K562 (cell line): ENCODE measurements around the gene DUSP5. TPM values are rescaled to one million over a fixed set of nuclear protein-coding genes. Genes with fewer than 3 reads are reported as not detected.

ENCODE experiments used
- ATAC-seq: fragments of 200-7000 bp; cut with Tn5 transposase; 3 replicates; pipeline ENCODE4 v1.9.1; 2020; ENCODE audit warnings: moderate library complexity
- BruUV-seq: library from RNA; stranded (reverse); fragments of 400-500 nt; replicated peaks from 2 replicates; lab custom pipeline; 2021; lab: Mats Ljungman, UMichigan
- CTCF ChIA-PET: fragments of 300-600 bp; formaldehyde crosslinking; extraction: SDS; loops from one replicate; lab custom pipeline; 2021; ENCODE audit warnings: low intra/inter-chr PET ratio; lab: Yijun Ruan, JAX
- POLR2A ChIA-PET: fragments of 300-600, 350-650 bp; sonication (Branson Sonifier 250); formaldehyde crosslinking; extraction: SDS; loops from one replicate; lab custom pipeline; 2021; ENCODE audit warnings: antibody characterized with exemption, inconsistent platforms; lab: Yijun Ruan, JAX
- DNase-seq, 4 experiments: peaks; one replicate each; pipeline versions ENCODE4 v3.0.0 to v3.0.0-alpha.2; 2011 to 2018; ENCODE audit warnings: low spot score in 3 of 4, mixed read lengths in 3 of 4; ENCODE audit errors: extremely low read depth in 1 of 4
- FAIRE-seq: peaks from 2 replicates; lab custom pipeline; 2011; peaks lifted over from hg19 to GRCh38; lab: Jason Lieb, UNC
- H2AFZ ChIP-seq: 2 replicates; pipeline ENCODE4 v1.6.0; 2011; ENCODE audit warnings: low read depth, low read length, control low read depth, inconsistent platforms
- H3K27ac ChIP-seq: fragments of 200-600 bp; 3 replicates; pipeline ENCODE4 v1.8.0; 2011; ENCODE audit warnings: low read depth, mild to moderate bottlenecking, control low read depth, inconsistent platforms, low read length, moderate library complexity, mixed read lengths; ENCODE audit errors: extremely low read depth
- H3K27me3 ChIP-seq, 2 experiments: fragments of 300-600 bp in 1 of 2; 2 replicates in 1 of 2; 3 replicates in 1 of 2; pipeline versions ENCODE4 v1.6.0 to v1.8.0; 2011; ENCODE audit warnings: inconsistent platforms in 2 of 2, low read length in 2 of 2, mild to moderate bottlenecking in 1 of 2, mixed read lengths in 1 of 2, moderate library complexity in 1 of 2; ENCODE audit not compliant: control insufficient read depth in 2 of 2, insufficient read depth in 2 of 2
- H3K36me3 ChIP-seq: fragments of 300-600 bp; 3 replicates; pipeline ENCODE4 v1.8.0; 2011; ENCODE audit warnings: mild to moderate bottlenecking, low read length, inconsistent platforms; ENCODE audit not compliant: control insufficient read depth, insufficient read depth
- H3K4me1 ChIP-seq, 2 experiments: fragments of 200-600 bp in 1 of 2; replicated peaks in 1 of 2; 2 replicates in 1 of 2; 3 replicates in 1 of 2; pipeline versions ENCODE4 v1.5.1 to v1.8.0; 2011; ENCODE audit warnings: inconsistent platforms in 2 of 2, low read length in 2 of 2, mild to moderate bottlenecking in 1 of 2, mixed read lengths in 1 of 2, moderate library complexity in 1 of 2; ENCODE audit not compliant: control insufficient read depth in 2 of 2, insufficient read depth in 2 of 2
- H3K4me2 ChIP-seq: 2 replicates; pipeline ENCODE4 v1.6.1; 2011; ENCODE audit warnings: low read length, control low read depth, inconsistent platforms, mixed read lengths; ENCODE audit not compliant: insufficient read depth
- H3K4me3 ChIP-seq: fragments of 200-600 bp; sonication (generic), shearing (Covaris generic); 2 replicates; pipeline ENCODE4 v1.5.1; 2016; ENCODE audit warnings: control low read depth, inconsistent platforms
- H3K79me2 ChIP-seq: fragments of 200-600 bp; 3 replicates; pipeline ENCODE4 v1.8.0; 2011; ENCODE audit warnings: low read length, inconsistent platforms; ENCODE audit not compliant: control insufficient read depth, insufficient read depth
- H3K9ac ChIP-seq, 2 experiments: 2 replicates each; pipeline versions ENCODE4 v1.6.0 to v1.6.1; 2011; ENCODE audit warnings: low read depth in 2 of 2, low read length in 2 of 2, control low read depth in 1 of 2, inconsistent platforms in 1 of 2, mild to moderate bottlenecking in 1 of 2, mixed read lengths in 1 of 2; ENCODE audit not compliant: insufficient read depth in 1 of 2
- H3K9me1 ChIP-seq: one replicate; pipeline ENCODE4 v1.6.0; 2011; ENCODE audit warnings: inconsistent platforms, mild to moderate bottlenecking, low read length, moderate library complexity; ENCODE audit not compliant: control insufficient read depth, insufficient read depth
- H3K9me3 ChIP-seq: replicated peaks from 2 replicates; pipeline ENCODE4 v1.5.1; 2011; ENCODE audit warnings: low read depth, low read length, inconsistent platforms; ENCODE audit not compliant: control insufficient read depth, insufficient read depth
- H4K20me1 ChIP-seq: replicated peaks from 2 replicates; pipeline ENCODE4 v1.6.1; 2011; ENCODE audit warnings: low read length, inconsistent platforms, mixed read lengths; ENCODE audit not compliant: control insufficient read depth, insufficient read depth
- ARID2 ChIP-seq: fragments of 450-650 bp; IDR thresholded peaks from 2 replicates; pipeline ENCODE4 v1.6.1; 2017; ENCODE audit warnings: antibody characterized with exemption, mild to moderate bottlenecking
- CBX8 ChIP-seq: fragments of 200-600 bp; sonication (generic); IDR thresholded peaks from 2 replicates; pipeline ENCODE4 v1.6.1; 2012; ENCODE audit warnings: borderline replicate concordance, mixed run types, low read depth, mild to moderate bottlenecking, moderate library complexity, mixed read lengths, low read length, control low read depth, inconsistent platforms; ENCODE audit not compliant: poor library complexity, severe bottlenecking; ENCODE audit errors: extremely low read depth
- NONO ChIP-seq, 2 experiments: fragments of 200-400 bp in 1 of 2; fragments of 450-650 bp in 1 of 2; formaldehyde crosslinking in 1 of 2; IDR thresholded peaks; 2 replicates each; pipeline ENCODE4 v1.6.1; 2017; ENCODE audit warnings: low read depth in 2 of 2, mild to moderate bottlenecking in 2 of 2, moderate library complexity in 2 of 2, low read length in 1 of 2
- SP1 ChIP-seq: sonication (generic); formaldehyde crosslinking; IDR thresholded peaks from 2 replicates; pipeline ENCODE4 v1.8.1; 2022; ENCODE audit warnings: mild to moderate bottlenecking, missing genetic modification reagents
- ZNF3 ChIP-seq: fragments of 250-450 bp; sonication (Bioruptor Pico); IDR thresholded peaks from 2 replicates; pipeline ENCODE4 v1.5.0; 2021; ENCODE audit warnings: mild to moderate bottlenecking, moderate library complexity
- ZNF740 ChIP-seq, 3 experiments: fragments of 200-800 bp in 1 of 3; sonication (Bioruptor generic) in 1 of 3; sonication (generic) in 1 of 3; formaldehyde crosslinking in 1 of 3; IDR thresholded peaks; 2 replicates each; pipeline versions ENCODE4 v1.6.1 to v1.8.0; 2016 to 2022; ENCODE audit warnings: mild to moderate bottlenecking in 2 of 3, missing compliant biosample characterization in 2 of 3, missing genetic modification characterization in 2 of 3, missing genetic modification reagents in 1 of 3
- WGBS: fragments of 100-300 bp; shearing (Covaris generic); methylation state at CpG from one replicate; pipeline ENCODE4 v1.1.6; 2016; ENCODE audit warnings: low coverage, mixed read lengths; ENCODE audit not compliant: insufficient coverage; ENCODE audit errors: missing lambda C conversion rate; 5-methylcytosine and 5-hydroxymethylcytosine counted together
- in situ Hi-C: fragments of 300-500 bp; cut with MboI; formaldehyde crosslinking; loops from 4 replicates; pipeline ENCODE4 v1.15.0; 2018; ENCODE audit warnings: inconsistent platforms, mixed read lengths
- intact Hi-C: fragments of 100-400 bp; cut with micrococcal nuclease; formaldehyde crosslinking; loops from 2 replicates; pipeline ENCODE4 v1.14.2; 2022
- polyA plus RNA-seq, 8 experiments: library from polyadenylated mRNA; depleted of rRNA in 4 of 8; stranded (reverse) in 5 of 8; unstranded in 3 of 8; fragments of >200 nt; fragmentation: Nextera tagmentation in 2 of 8; fragmentation: Illumina TruSeq in 1 of 8; extraction: Ambion mirVana in 2 of 8; extraction: Trizol in 1 of 8; gene quantifications; 2 replicates each; pipeline versions ENCODE4 v1.2.1 to v1.2.3, GENCODE V29; 2011 to 2014; ENCODE audit warnings: inconsistent platforms in 1 of 8, missing spikeins in 1 of 8
- total RNA-seq, 7 experiments: library from RNA; depleted of rRNA in 6 of 7; stranded (reverse); fragments of >200 nt in 6 of 7; fragmentation: Illumina TruSeq in 2 of 7; extraction: Trizol in 2 of 7; gene quantifications; 2 replicates each; pipeline versions ENCODE4 v1.2.1 to v1.2.3, GENCODE V29; 2011 to 2021; ENCODE audit warnings: low replicate concordance in 1 of 7

The DUSP5 gene
- total and polyA plus RNA-seq, 9 of the 15 experiments (the other 6 are each of a cell fraction or from before 2014, with no cell fraction given): 0.49 to 3.4 (median 2.0) TPM

DNA sequence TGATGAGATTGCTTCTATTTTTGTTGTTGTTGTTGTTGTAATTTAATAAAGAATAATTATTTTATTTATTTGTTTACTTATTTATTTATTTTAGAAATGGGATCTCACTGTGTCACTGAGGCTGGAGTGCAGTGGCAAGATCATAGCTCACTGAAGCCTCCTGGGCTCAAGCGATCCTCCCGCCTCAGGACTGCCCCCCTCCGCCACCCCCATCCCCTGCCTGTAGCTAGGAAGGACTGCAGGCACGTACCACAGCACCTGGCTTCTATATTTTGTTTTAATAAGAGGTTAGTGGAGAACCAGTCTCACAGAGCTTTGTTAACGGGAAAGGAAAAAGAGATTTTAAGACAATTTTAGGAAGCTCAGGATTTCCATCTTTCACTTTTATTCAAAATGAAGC lies 50.3 kb downstream of the DUSP5 start:
- H3K9ac ChIP-seq: no peak overlapping the region
- in situ Hi-C loops (loop anchor here (25.0 kb wide), 1 partner anchor 411 kb away; no protein-coding TSS in a partner anchor), intact Hi-C loops (no loop called here)
- H3K9me1 ChIP-seq: no peaks in the 10 kb centered on the region
- no peak overlapping the region for H3K27ac ChIP-seq
- H3K79me2 ChIP-seq: no peaks in the 10 kb centered on the region
- DNase-seq (no peak), FAIRE-seq (no peak), ATAC-seq (no peak)
- no peak overlapping the region for H2AFZ ChIP-seq
- CTCF ChIA-PET: interaction anchor here (0.6 to 1.8 kb wide), 2 partner anchors 97 to 237 kb away, joined by 3 to 10 read pairs; no protein-coding TSS in a partner anchor
- no peaks in the 10 kb centered on the region; a peak in 2 of 5 replicates for H3K27me3 ChIP-seq
- H3K4me3 ChIP-seq: no peak overlapping the region
- no peaks in the 10 kb centered on the region for H3K36me3 ChIP-seq
- no peaks in the 10 kb centered on the region for H3K9me3 ChIP-seq
- no TSS peak for BruUV-seq
- no peak overlapping the region for H3K4me2 ChIP-seq
- no peak for TF ChIP-seq ZNF3 (CRISPR knock-in tag)
- peak; percentile 4 for TF ChIP-seq CBX8
- TF ChIP-seq SP1: no peak
- no peak for TF ChIP-seq ARID2
- TF ChIP-seq NONO (IDR thresholded peaks at IDR 0.05; ENCODE audit: low read depth in 2 of 2, low read length in 1 of 2): no peak
- TF ChIP-seq ZNF740 (CRISPR knock-in tag; IDR thresholded peaks at IDR 0.05): no peak
- no peak for TF ChIP-seq ZNF740 (tag; IDR thresholded peaks at IDR 0.05)
- H3K4me1 ChIP-seq: no peaks in the 10 kb centered on the region
- no peaks in the 10 kb centered on the region for H4K20me1 ChIP-seq
- 0% methylated on average over 4 of the region's 5 CpGs for WGBS
- POLR2A ChIA-PET: interaction anchor here (1.4 kb wide), 1 partner anchor 16 kb away, joined by 4 read pairs; no protein-coding TSS in a partner anchor
